Measurements from ENCODE around the gene VAC14.
A peak's percentile ranks its signal among the peaks of the same experiment; 100 is the strongest.

Gene VAC14

DNA sequence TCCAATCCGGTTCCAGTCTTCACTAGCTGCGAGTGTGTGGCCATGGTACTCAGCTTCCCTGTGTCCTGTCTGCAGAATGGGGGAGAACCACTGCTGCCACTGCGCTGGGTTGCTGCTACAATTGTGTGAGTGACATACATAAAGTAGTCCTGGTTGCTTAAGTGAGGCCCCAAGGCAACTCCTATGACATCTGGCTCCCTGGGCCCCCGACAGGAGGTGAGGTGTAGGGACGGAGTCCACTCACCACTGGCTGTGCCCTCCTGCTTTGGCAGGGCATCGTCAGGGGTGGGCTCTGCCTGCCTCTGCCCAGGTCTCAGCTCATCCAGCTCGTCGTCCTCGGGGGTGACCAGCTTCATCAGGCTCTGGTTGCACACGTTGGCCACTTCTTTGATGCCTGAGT is 20.4 kb downstream of the VAC14 start:
- H3K4me3 Mint-ChIP-seq = no peak overlapping the region
- H3K27me3 Mint-ChIP-seq (ENCODE audit: low read depth, poor library complexity) = no peaks in the 10 kb centered on the region
- no peak for DNase-seq
- TF ChIP-seq, protein P1, sequence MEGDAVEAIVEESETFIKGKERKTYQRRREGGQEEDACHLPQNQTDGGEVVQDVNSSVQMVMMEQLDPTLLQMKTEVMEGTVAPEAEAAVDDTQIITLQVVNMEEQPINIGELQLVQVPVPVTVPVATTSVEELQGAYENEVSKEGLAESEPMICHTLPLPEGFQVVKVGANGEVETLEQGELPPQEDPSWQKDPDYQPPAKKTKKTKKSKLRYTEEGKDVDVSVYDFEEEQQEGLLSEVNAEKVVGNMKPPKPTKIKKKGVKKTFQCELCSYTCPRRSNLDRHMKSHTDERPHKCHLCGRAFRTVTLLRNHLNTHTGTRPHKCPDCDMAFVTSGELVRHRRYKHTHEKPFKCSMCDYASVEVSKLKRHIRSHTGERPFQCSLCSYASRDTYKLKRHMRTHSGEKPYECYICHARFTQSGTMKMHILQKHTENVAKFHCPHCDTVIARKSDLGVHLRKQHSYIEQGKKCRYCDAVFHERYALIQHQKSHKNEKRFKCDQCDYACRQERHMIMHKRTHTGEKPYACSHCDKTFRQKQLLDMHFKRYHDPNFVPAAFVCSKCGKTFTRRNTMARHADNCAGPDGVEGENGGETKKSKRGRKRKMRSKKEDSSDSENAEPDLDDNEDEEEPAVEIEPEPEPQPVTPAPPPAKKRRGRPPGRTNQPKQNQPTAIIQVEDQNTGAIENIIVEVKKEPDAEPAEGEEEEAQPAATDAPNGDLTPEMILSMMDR (IDR thresholded peaks at IDR 0.05) = no peak
- H3K27ac Mint-ChIP-seq = no peak overlapping the region
- H3K4me1 Mint-ChIP-seq = peaks cover 13% of the 10 kb centered on the region
- no peaks in the 10 kb centered on the region for H3K9me3 Mint-ChIP-seq
- H3K36me3 Mint-ChIP-seq (ENCODE audit: low read depth) = peaks cover 62% of the 10 kb centered on the region

GRCh38 chr16:70779361-70779760 is 21.6 kb downstream of the VAC14 start:
- Mint-ChIP-seq H3K4me1 (peaks cover 13% of the 10 kb centered on the region), H3K27ac (no peak overlapping the region), H3K36me3 (ENCODE audit: low read depth) (peaks cover 53% of the 10 kb centered on the region), H3K27me3 (ENCODE audit: low read depth, poor library complexity) (no peaks in the 10 kb centered on the region), H3K4me3 (no peak overlapping the region), H3K9me3 (no peaks in the 10 kb centered on the region)
- DNase-seq = no peak
- TF ChIP-seq, protein P1 (IDR thresholded peaks at IDR 0.05) = no peak

DNA sequence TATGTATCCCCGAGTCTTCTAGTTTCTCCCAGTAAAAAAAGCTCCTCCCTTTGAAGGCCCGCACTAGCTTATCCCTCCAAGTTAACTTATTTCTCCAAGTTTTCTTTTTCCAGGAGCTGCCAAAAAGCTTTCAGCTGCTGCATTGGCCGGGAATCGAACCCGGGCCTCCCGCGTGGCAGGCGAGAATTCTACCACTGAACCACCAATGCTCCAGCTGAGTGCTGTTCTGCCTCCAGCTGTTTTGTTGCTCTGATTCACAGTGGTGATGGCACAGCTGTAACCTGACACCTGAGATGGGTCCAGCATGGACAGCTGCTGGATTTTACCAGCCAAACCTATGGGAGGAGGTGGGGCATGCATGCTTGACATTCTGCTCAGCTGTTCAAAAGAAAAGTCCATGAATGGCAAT is 22.1 kb downstream of the VAC14 start:
- peaks cover 52% of the 10 kb centered on the region for H3K36me3 Mint-ChIP-seq (ENCODE audit: low read depth)
- peak; percentile 82 for DNase-seq
- H3K27ac Mint-ChIP-seq = peak overlapping the region; percentile 69
- TF ChIP-seq, protein P1 (IDR thresholded peaks at IDR 0.05) = no peak
- no peak overlapping the region for H3K4me3 Mint-ChIP-seq
- H3K9me3 Mint-ChIP-seq = no peaks in the 10 kb centered on the region
- H3K27me3 Mint-ChIP-seq (ENCODE audit: low read depth, poor library complexity) = no peaks in the 10 kb centered on the region
- H3K4me1 Mint-ChIP-seq = peaks cover 13% of the 10 kb centered on the region

DNA sequence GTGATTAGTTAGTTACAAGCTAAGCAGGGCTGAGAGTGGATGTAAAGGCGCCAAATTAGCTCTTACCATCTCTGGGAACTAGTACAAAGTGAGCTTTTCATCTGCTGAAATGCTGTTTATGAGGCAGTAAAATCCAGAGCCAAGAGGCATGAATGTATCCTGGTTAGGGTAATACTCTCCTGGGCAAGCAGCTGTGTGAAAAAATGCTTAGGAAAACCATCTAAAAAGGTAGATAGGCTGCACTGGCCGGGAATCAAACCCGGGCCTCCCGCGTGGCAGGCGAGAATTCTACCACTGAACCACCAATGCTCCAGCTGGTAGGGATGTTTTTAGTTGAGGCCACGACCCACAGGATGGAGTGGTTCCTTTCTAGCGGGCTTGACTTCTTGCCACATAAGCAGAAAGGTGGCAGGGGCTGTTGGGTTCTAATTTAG is 23.0 kb downstream of the VAC14 start:
- no peak for DNase-seq
- H3K4me3 Mint-ChIP-seq = no peak overlapping the region
- no peak overlapping the region for H3K27ac Mint-ChIP-seq
- TF ChIP-seq, protein P1 (IDR thresholded peaks at IDR 0.05) = no peak
- H3K36me3 Mint-ChIP-seq (ENCODE audit: low read depth) = peaks cover 43% of the 10 kb centered on the region
- H3K9me3 Mint-ChIP-seq = no peaks in the 10 kb centered on the region
- H3K4me1 Mint-ChIP-seq = peaks cover 13% of the 10 kb centered on the region
- H3K27me3 Mint-ChIP-seq (ENCODE audit: low read depth, poor library complexity) = no peaks in the 10 kb centered on the region

DNA sequence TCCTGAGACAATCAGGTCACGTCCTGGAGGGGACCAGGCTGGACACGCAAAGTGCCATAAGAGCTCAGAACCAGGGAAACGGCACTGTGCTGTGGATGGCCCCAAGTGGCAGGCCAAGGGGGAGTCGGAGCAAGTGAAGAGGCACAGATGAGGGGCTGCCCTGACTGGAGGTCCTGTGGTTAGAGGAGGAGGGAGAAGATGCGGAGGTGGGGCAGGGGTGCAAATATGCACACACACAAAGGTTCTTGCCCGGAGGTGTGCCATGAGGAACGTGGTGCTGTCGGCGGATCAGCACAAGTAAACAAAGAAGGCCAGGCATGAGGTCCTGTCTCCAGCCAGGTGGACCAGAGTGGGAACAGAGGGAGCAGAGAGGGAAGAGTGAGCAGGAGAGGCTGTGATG is 23.5 kb downstream of the VAC14 start:
- H3K4me3 Mint-ChIP-seq = no peak overlapping the region
- DNase-seq = no peak
- peaks cover 13% of the 10 kb centered on the region for H3K4me1 Mint-ChIP-seq
- peaks cover 38% of the 10 kb centered on the region for H3K36me3 Mint-ChIP-seq (ENCODE audit: low read depth)
- H3K27me3 Mint-ChIP-seq (ENCODE audit: low read depth, poor library complexity) = no peaks in the 10 kb centered on the region
- TF ChIP-seq, protein P1 (IDR thresholded peaks at IDR 0.05) = no peak
- peak overlapping the region; percentile 59 for H3K27ac Mint-ChIP-seq
- no peaks in the 10 kb centered on the region for H3K9me3 Mint-ChIP-seq

- no peak for DNase-seq
- H3K4me3 Mint-ChIP-seq = no peak overlapping the region
- peaks cover 3% of the 10 kb centered on the region for H3K27me3 Mint-ChIP-seq (ENCODE audit: low read depth, poor library complexity)
- H3K27ac Mint-ChIP-seq = no peak overlapping the region
- TF ChIP-seq, protein P1 (IDR thresholded peaks at IDR 0.05) = no peak
- no peaks in the 10 kb centered on the region for H3K9me3 Mint-ChIP-seq
- peaks cover 24% of the 10 kb centered on the region for H3K36me3 Mint-ChIP-seq (ENCODE audit: low read depth)
- peaks cover 19% of the 10 kb centered on the region for H3K4me1 Mint-ChIP-seq
Observed at GRCh38 chr16:70775399-70775798, 25.6 kb downstream of the VAC14 start.

Data from nephron progenitor cell (in vitro differentiated cells).